Left ventricle myocardium superior (tissue), 1 donor: ENCODE measurements around the gene GALNT18. TPM values are rescaled to one million over a fixed set of nuclear protein-coding genes. Genes with fewer than 3 reads are reported as not detected.
"Not testable (repeated sequence)": the region's sequence is repeated elsewhere in the genome, so short reads cannot be mapped to it uniquely, and the experiment has no call there.

Experiments
- ATAC-seq: fragments of 200-7000 bp; cut with Tn5 transposase; one replicate; pipeline ENCODE4 v1.9.1; 2020; ENCODE audit warnings: mild to moderate bottlenecking, moderate library complexity
- DNase-seq: peaks from one replicate; pipeline ENCODE4 v3.0.0-alpha.2; 2020
- intact Hi-C: fragments of 100-400 bp; cut with micrococcal nuclease; formaldehyde crosslinking; loops from one replicate; pipeline ENCODE4 v1.11.0; 2022
- total RNA-seq: library from RNA; stranded (reverse); fragmentation: NEBNext Ultra II Directional; extraction: Animal tissue kit (Norgen Biotek cat#: 25700); gene quantifications from one replicate; pipeline ENCODE4 v1.2.1, GENCODE V29; 2021
- donor health status: DM: no; HTN: yes; CAD: no; lungs with severe emphysema.

GALNT18 gene
- total RNA-seq, 1 donor from 2014 or later: 25.3 TPM

GRCh38 chr11:11451501-11452005 lies 170.3 kb downstream of the GALNT18 start:
- no peak for ATAC-seq
- intact Hi-C loops: no loop called here
- no peak for DNase-seq

- DNase-seq: no peak
- intact Hi-C loops: no loop called here
- ATAC-seq: no peak
These were observed 171.0 kb downstream of the GALNT18 start for GRCh38 chr11:11450744-11451362.

DNA sequence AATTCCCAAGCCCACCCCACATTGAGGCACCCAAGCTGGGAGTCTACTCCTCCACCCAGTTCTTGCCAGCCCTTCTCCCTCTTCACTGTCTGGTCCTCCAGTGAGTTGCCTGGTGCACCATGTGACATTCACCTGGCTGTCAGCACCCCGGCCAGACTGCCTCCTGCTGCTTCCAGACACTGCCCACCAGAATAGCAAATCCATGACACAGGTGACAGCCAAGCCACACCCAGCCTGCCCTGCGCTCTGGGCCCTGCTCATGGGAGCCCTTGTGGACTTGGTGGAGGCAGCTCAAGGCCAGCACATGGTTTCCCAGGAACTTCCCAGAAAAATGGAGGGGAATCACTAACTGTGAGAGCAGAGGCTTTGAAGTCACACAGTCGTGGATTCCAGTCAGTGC lies 172.5 kb downstream of the GALNT18 start:
- peak; percentile 54 for ATAC-seq
- no peak for DNase-seq
- intact Hi-C loops: no loop called here

GRCh38 chr11:11448626-11449025 lies 173.2 kb downstream of the GALNT18 start:
- ATAC-seq: no peak
- intact Hi-C loops: no loop called here

GRCh38 chr11:11447601-11448000 lies 174.2 kb downstream of the GALNT18 start:
- ATAC-seq, intact Hi-C loops, DNase-seq: not testable (repeated sequence)

More at GRCh38 chr11:11448626-11449025, 173.2 kb downstream of the GALNT18 start:
- DNase-seq: no peak

GRCh38 chr11:11446967-11447366 lies 174.8 kb downstream of the GALNT18 start:
- DNase-seq (no peak), ATAC-seq (no peak)
- intact Hi-C loops: no loop called here

DNA sequence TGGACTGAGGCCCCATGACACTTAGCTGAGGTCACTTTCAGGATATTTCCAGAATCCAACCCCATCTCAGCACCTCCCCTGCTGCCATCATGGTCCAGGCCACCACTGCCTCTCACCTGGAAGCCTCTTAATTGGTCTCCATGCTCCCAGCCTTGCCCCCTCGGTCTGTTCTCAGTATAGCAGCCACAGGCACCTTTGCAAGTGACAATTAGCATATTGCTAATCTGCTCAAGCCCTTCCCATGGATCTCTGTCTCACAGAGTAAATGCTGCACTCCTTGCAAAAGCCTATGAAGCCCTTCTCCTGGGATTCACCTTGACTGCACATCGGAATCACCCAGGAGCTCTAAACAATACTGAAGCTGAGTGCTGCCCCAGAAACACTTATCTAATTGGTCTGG lies 175.2 kb downstream of the GALNT18 start:
- no peak for DNase-seq
- intact Hi-C loops: no loop called here

GRCh38 chr11:11445441-11446185 lies 176.2 kb downstream of the GALNT18 start:
- DNase-seq (no peak), ATAC-seq (no peak)
- intact Hi-C loops: no loop called here

More for the DNA sequence above, 175.2 kb downstream of the GALNT18 start:
- ATAC-seq: no peak

DNA sequence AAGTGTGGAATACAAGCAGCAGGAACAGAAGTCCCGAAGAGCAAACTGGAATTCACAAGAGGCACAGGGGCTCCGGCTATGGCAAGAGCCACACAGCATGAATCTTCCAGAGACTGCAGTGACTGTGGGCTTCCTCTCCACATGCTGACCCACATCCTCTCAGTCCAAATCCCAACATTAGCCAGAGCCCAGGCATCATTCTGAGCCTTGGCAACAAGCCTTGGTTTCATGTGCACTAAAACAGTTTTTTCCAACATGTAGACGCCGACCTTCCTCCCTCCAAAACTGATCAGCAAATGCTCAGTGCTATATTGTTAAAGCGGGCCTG lies 177.0 kb downstream of the GALNT18 start:
- no peak for DNase-seq
- ATAC-seq: peak; percentile 12
- intact Hi-C loops: no loop called here

DNA sequence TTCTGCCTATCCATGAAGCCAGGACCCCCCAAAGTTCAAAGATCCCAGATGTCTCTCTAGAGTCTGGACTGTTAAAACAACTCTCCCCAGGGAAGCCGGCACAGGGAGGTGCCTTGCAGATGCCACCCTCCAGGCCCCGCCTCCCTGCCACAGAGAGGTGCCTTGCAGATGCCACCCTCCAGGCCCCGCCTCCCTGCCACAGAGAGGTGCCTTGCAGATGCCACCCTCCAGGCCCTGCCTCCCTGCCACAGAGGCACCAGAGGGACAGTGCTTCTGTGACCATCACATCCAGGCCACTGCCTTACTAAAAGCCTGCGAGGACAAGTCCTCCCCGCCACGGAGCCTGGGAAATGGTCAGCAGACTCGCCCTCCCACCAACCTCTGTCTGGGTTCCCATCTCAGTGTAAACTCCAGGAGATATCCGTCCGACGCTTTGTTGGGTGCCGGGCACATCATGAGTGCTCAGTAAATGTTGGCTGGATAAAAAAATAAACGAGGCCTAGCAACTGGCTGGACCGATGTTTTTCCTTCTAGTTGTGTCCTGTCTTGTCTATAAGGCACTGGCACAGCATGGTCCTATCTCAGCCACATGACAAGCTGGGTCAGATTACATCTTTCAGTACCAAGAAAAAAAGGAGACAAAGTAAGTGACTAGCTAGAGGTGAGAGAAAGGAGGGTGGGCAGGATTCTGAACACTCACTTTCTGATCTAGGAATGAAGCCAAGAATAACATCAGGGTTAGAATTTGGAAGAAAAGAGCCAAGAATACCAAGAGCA lies 177.6 kb downstream of the GALNT18 start:
- intact Hi-C loops: no loop called here
- no peak for DNase-seq
- ATAC-seq: peak; percentile 79

GRCh38 chr11:11442791-11443190 lies 179.0 kb downstream of the GALNT18 start:
- DNase-seq (no peak), ATAC-seq (peak; percentile 18)
- intact Hi-C loops: no loop called here

- DNase-seq: no peak
- intact Hi-C loops: no loop called here
- no peak for ATAC-seq
These were observed 180.3 kb downstream of the GALNT18 start for GRCh38 chr11:11441516-11441915.

- DNase-seq: no peak
These were observed 180.7 kb downstream of the GALNT18 start for GRCh38 chr11:11441091-11441490.

GRCh38 chr11:11440144-11440543 lies 181.7 kb downstream of the GALNT18 start:
- ATAC-seq (no peak), DNase-seq (no peak)
- intact Hi-C loops: no loop called here

More at GRCh38 chr11:11441091-11441490, 180.7 kb downstream of the GALNT18 start:
- no peak for ATAC-seq
- intact Hi-C loops: no loop called here

DNA sequence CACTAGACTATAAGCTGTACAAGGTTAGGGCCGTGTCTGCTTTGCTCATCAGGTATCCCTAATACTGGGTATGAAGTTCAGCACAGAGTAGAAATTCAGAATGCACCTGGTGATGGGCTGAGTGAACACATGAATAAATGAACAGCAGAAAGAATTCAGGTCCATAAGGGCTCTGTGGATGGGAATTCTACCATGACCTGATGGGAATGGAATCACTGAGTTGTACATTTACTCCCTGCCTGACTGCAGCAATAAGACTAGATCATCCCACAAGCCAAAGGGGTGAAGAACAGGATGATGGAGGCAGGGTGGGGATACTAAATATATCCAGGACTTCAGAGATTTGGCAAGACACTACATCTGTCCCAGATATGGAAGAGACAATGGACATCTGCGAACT lies 182.2 kb downstream of the GALNT18 start:
- no peak for ATAC-seq
- DNase-seq: no peak
- intact Hi-C loops: no loop called here

- ATAC-seq: peak; percentile 94
- intact Hi-C loops: no loop called here
These were observed 185.0 kb downstream of the GALNT18 start for GRCh38 chr11:11436715-11437313.

DNA sequence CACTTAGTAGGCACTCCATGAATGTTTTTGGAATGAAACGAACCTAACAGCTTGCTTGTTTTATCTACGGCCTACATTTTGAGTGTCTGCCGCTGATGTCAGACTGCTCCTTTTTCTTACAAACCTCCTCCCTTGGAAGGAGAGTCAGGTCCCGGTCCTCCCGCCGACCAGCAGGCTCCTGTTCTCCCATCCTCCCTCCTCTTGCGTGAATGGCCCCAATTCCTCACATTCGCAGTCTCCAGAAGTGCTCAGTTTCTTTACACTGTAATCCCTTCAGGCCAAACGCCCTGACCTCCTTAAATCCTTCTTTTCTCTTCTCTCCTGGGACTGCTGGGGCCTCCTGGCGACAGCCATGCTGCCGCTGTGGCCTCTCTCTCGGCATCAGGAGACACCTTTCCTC lies 186.2 kb downstream of the GALNT18 start:
- intact Hi-C loops: no loop called here
- ATAC-seq: no peak
- no peak for DNase-seq

More at GRCh38 chr11:11436715-11437313, 185.0 kb downstream of the GALNT18 start:
- DNase-seq: peak; percentile 54

DNA sequence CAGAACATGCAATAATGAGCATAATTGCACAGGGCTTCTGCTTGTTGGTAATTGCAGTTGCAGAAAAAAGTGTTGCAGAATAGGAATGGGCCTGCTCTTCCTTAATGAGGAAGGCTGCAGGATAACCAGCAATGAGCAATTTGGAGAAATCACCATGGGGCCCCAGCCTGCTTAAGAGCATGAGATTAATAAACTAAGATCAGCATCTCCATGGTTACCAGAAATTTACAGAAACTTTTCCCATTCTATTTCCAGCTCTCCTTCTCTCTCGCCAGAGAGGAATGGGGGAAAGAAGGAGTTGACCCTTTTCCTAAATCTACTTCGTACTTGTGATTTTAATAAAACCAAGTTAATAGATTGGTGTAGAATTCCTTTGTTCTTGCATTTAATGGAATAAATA lies 187.8 kb downstream of the GALNT18 start:
- intact Hi-C loops: no loop called here
- no peak for ATAC-seq
- no peak for DNase-seq

GRCh38 chr11:11432621-11433319 lies 189.0 kb downstream of the GALNT18 start:
- intact Hi-C loops: no loop called here
- DNase-seq: no peak
- no peak for ATAC-seq
